Right lobe of liver (tissue), 6 donors: Measurements from ENCODE around the gene FGFBP1. TPM values are rescaled to one million over a fixed set of nuclear protein-coding genes. Genes with fewer than 3 reads are reported as not detected.

Source experiments
- ATAC-seq, 4 donors: fragments of 200-7000 bp; cut with Tn5 transposase; one replicate each; pipeline ENCODE4 v1.9.1; 2020; ENCODE audit warnings: mild to moderate bottlenecking in 4 of 4, moderate library complexity in 4 of 4
- DNase-seq, 3 donors: peaks; one replicate each; pipeline ENCODE4 v3.0.0-alpha.2; 2020
- H3K27ac ChIP-seq, 3 donors: fragments of 200-600 bp; one replicate each; pipeline ENCODE4 v1.8.0; 2022
- H3K27me3 ChIP-seq, 2 donors: fragments of 200-600 bp; one replicate each; pipeline ENCODE4 v1.8.0; 2022
- H3K36me3 ChIP-seq, 4 donors: fragments of 200-600 bp; sonication (generic) in 1 of 4; one replicate each; pipeline versions ENCODE4 v1.5.1 to v1.8.0; 2017 to 2022; ENCODE audit warnings: control low read depth in 1 of 4
- H3K4me1 ChIP-seq, 4 donors: fragments of 200-600 bp; sonication (generic) in 1 of 4; one replicate each; pipeline versions ENCODE4 v1.5.1 to v1.8.0; 2017 to 2022; ENCODE audit warnings: control low read depth in 1 of 4
- H3K4me3 ChIP-seq, 3 donors: fragments of 200-600 bp; one replicate each; pipeline ENCODE4 v1.8.0; 2022
- H3K9me3 ChIP-seq, 4 donors: fragments of 200-600 bp; sonication (generic) in 1 of 4; one replicate each; pipeline versions ENCODE4 v1.5.1 to v1.8.0; 2017 to 2022; ENCODE audit warnings: control low read depth in 1 of 4
- POLR2A ChIP-seq: fragments of 450-650 bp; IDR thresholded peaks from one replicate; pipeline ENCODE4 v1.6.1; 2017; ENCODE audit warnings: antibody characterized with exemption, mild to moderate bottlenecking
- WGBS: methylation state at CpG from one replicate; pipeline ENCODE4 v1.1.6; 2018; ENCODE audit warnings: low coverage, low lambda C conversion rate; ENCODE audit not compliant: insufficient coverage; ENCODE audit errors: missing lambda C conversion rate; 5-methylcytosine and 5-hydroxymethylcytosine counted together
- intact Hi-C, 2 donors: fragments of 100-400 bp; cut with DNase I; formaldehyde crosslinking; loops; one replicate each; pipeline versions ENCODE4 v1.11.2 to v1.14.1; 2022
- total RNA-seq, 6 experiments: library from RNA; depleted of rRNA in 2 of 6; stranded (reverse); fragments of >200 nt in 2 of 6; fragmentation: NEBNext Ultra II Directional in 3 of 6; extraction: Animal tissue kit (Norgen Biotek cat#: 25700) in 3 of 6; gene quantifications; one replicate each; pipeline versions ENCODE4 v1.1.0 to v1.2.4, GENCODE V29; 2016 to 2023
- TF ChIP-seq, protein P1 (sequence below), 4 donors: fragments of 200-600 bp in 3 of 4; fragments of 450-650 bp in 1 of 4; IDR thresholded peaks; one replicate each; pipeline versions ENCODE4 v1.5.1 to v1.8.0; 2016 to 2022; ENCODE audit warnings: antibody characterized with exemption in 4 of 4, mild to moderate bottlenecking in 2 of 4
- donor health status: DM: no; HTN: yes; CAD: no.
- donor health status: DM: no; HTN: no; CAD: no.
- donor health status: DM: no; HTN: no; CAD: no.
- donor health status: DM: no; HTN: yes; CAD: no.
- donor health status: DM: no; HTN: yes; CAD: no.

Gene FGFBP1
- total RNA-seq, 6 experiments from 2014 or later = not detected

GRCh38 chr4:15953625-15954024 is 15.1 kb upstream of the FGFBP1 start:
- Histone ChIP-seq H3K27ac (no peak overlapping the region), H3K9me3 (no peaks in the 10 kb centered on the region), H3K4me3 (no peak overlapping the region), H3K36me3 (no peaks in the 10 kb centered on the region), H3K27me3 (no peaks in the 10 kb centered on the region), H3K4me1 (no peaks in the 10 kb centered on the region)
- 73% methylated on average over 4 of the region's 5 CpGs for WGBS
- DNase-seq (no peak), ATAC-seq (no peak)
- intact Hi-C loops = loop anchor here (5.0 to 10.0 kb wide), 3 partner anchors 69 to 486 kb away; partner anchors contain the start of gene CC2D2A (in 1 of the 2)
- no peak for TF ChIP-seq POLR2A
- TF ChIP-seq, protein P1, sequence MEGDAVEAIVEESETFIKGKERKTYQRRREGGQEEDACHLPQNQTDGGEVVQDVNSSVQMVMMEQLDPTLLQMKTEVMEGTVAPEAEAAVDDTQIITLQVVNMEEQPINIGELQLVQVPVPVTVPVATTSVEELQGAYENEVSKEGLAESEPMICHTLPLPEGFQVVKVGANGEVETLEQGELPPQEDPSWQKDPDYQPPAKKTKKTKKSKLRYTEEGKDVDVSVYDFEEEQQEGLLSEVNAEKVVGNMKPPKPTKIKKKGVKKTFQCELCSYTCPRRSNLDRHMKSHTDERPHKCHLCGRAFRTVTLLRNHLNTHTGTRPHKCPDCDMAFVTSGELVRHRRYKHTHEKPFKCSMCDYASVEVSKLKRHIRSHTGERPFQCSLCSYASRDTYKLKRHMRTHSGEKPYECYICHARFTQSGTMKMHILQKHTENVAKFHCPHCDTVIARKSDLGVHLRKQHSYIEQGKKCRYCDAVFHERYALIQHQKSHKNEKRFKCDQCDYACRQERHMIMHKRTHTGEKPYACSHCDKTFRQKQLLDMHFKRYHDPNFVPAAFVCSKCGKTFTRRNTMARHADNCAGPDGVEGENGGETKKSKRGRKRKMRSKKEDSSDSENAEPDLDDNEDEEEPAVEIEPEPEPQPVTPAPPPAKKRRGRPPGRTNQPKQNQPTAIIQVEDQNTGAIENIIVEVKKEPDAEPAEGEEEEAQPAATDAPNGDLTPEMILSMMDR (IDR thresholded peaks at IDR 0.05) = no peak

DNA sequence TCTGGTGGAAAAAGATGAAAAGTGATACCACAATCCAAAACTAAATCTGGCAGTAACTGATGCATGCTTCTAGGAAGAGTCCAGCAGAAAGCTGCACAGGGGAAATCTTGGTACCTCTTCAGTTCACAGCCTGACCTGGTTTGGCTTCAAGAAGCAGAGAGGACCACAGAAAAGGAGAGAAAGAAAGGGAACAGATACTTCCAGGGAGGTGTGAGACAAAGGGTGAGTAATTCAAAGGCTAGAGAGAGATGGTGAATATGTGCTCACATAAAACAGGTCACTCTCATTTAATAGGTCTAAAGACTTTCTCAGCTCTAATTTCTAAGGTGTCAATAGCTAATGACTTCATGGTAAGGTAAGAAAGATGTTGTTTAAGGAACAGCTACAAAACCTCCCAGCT is 13.2 kb upstream of the FGFBP1 start:
- no peaks in the 10 kb centered on the region for H3K9me3 ChIP-seq
- H3K27me3 ChIP-seq = no peaks in the 10 kb centered on the region
- H3K4me1 ChIP-seq = no peaks in the 10 kb centered on the region
- intact Hi-C loops = loop anchor here (5.0 to 10.0 kb wide), 3 partner anchors 67 to 484 kb away; partner anchors contain the start of gene CC2D2A (in 1 of the 2)
- TF ChIP-seq POLR2A = no peak
- TF ChIP-seq, protein P1 (IDR thresholded peaks at IDR 0.05) = no peak
- DNase-seq (no peak), ATAC-seq (no peak)
- H3K4me3 ChIP-seq = no peak overlapping the region
- no peaks in the 10 kb centered on the region for H3K36me3 ChIP-seq
- H3K27ac ChIP-seq = no peak overlapping the region

- WGBS = 85% methylated on average over 9 of the region's 9 CpGs
- ATAC-seq = no peak
- Histone ChIP-seq H3K9me3 (no peaks in the 10 kb centered on the region), H3K4me1 (no peaks in the 10 kb centered on the region), H3K36me3 (no peaks in the 10 kb centered on the region), H3K27ac (no peak overlapping the region), H3K27me3 (no peaks in the 10 kb centered on the region), H3K4me3 (no peak overlapping the region)
- TF ChIP-seq, protein P1 (IDR thresholded peaks at IDR 0.05) = no peak
- no peak for TF ChIP-seq POLR2A
- DNase-seq = no peak
- intact Hi-C loops = no loop called here
These were observed 10.3 kb upstream of the FGFBP1 start for GRCh38 chr4:15948826-15949225.

- DNase-seq (no peak), ATAC-seq (no peak)
- WGBS = 67% methylated on average over 8 of the region's 8 CpGs
- Histone ChIP-seq H3K27me3 (no peaks in the 10 kb centered on the region), H3K36me3 (no peaks in the 10 kb centered on the region), H3K27ac (no peak overlapping the region), H3K9me3 (no peaks in the 10 kb centered on the region), H3K4me3 (no peak overlapping the region), H3K4me1 (no peaks in the 10 kb centered on the region)
- TF ChIP-seq, protein P1 (IDR thresholded peaks at IDR 0.05) = no peak
- intact Hi-C loops = no loop called here
These were observed 9.1 kb upstream of the FGFBP1 start for GRCh38 chr4:15947684-15948083.

DNA sequence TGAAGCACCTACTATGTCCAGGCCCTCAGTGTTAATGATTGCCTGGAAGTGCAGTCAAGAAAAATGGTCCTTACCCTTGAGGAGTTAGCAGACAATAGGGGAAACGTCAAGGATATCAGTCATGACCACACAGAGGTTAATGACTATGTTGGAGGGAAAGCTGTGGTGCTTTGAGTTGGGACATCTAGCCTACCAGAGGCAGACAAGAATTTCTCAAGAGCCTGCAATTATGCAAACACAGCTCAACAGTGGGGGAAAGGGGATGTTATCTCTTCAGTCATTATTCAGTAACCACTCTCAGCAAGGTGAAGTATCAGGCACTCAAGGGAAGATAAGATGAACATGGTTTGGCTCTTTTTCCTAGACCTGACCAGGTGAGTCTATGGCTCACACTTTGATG is 7.0 kb upstream of the FGFBP1 start:
- no peak for ATAC-seq
- Histone ChIP-seq H3K4me1 (no peaks in the 10 kb centered on the region), H3K27me3 (no peaks in the 10 kb centered on the region), H3K4me3 (no peak overlapping the region), H3K9me3 (no peaks in the 10 kb centered on the region), H3K36me3 (no peaks in the 10 kb centered on the region), H3K27ac (no peak overlapping the region)
- 17% methylated on average over 1 of the region's 1 CpG for WGBS
- DNase-seq = no peak
- TF ChIP-seq, protein P1 (IDR thresholded peaks at IDR 0.05) = no peak
- no peak for TF ChIP-seq POLR2A
- intact Hi-C loops = no loop called here
